ENCODE results near the gene TRAF6. TPM values are rescaled to one million over a fixed set of nuclear protein-coding genes. Genes with fewer than 3 reads are reported as not detected.
"Not testable (repeated sequence)": the region's sequence is repeated elsewhere in the genome, so short reads cannot be mapped to it uniquely, and the experiment has no call there.

The TRAF6 gene
- total RNA-seq = 10 to 100 TPM in 1 of 4 donors, 1 to 10 TPM in 3; 7.8 to 12.2 (median 7.9) TPM

GRCh38 chr11:36509694-36510593, at the start of gene TRAF6:
TSS of gene TRAF6 (minus strand) at chr11:36510272. CDS start at chr11:36501515, 8,757 bp downstream.
- peaks cover 0 to 8% (median 0%) of the 10 kb centered on the region in 3 donors for H3K9me3 ChIP-seq
- H3K4me3 ChIP-seq = peak within 1 kb of the TSS; percentile 68 to 99 (median 94)
- 0% methylated on average over 20 to 29 of the region's 81 CpGs for WGBS, 2 donors
- no peaks in the 10 kb centered on the region for H3K36me3 ChIP-seq
- peak within 1 kb of the TSS; percentile 90 to 99 (median 96) for H3K27ac ChIP-seq
- peaks cover 0 to 41% (median 7%) of the 10 kb centered on the region in 3 donors for H3K4me1 ChIP-seq
- TF ChIP-seq CTCF (IDR thresholded peaks at IDR 0.05) = peak; percentile 86 to 95 (median 90)
- TF ChIP-seq POLR2A (IDR thresholded peaks at IDR 0.05) = peak in 2 of 4 donors; percentile 78 to 90
- H3K27me3 ChIP-seq = no peaks in the 10 kb centered on the region
- peak; percentile 49 for DNase-seq
- intact Hi-C loops (cut with DNase I) = no loop called here

- no peak overlapping the region for H3K4me3 ChIP-seq
- no peaks in the 10 kb centered on the region for H3K9me3 ChIP-seq
- DNase-seq = no peak
- H3K27ac ChIP-seq = no peak overlapping the region
- no peaks in the 10 kb centered on the region for H3K27me3 ChIP-seq
- intact Hi-C loops (cut with DNase I) = no loop called here
- no peaks in the 10 kb centered on the region for H3K36me3 ChIP-seq
- WGBS, 2 donors = 63 to 70% methylated on average over 4 of the region's 4 CpGs
- no peaks in the 10 kb centered on the region for H3K4me1 ChIP-seq
- no peak for TF ChIP-seq CTCF (IDR thresholded peaks at IDR 0.05)
- no peak for TF ChIP-seq POLR2A (IDR thresholded peaks at IDR 0.05)
Measured at GRCh38 chr11:36558571-36559413, 48.7 kb upstream of the TRAF6 start.

- no peak overlapping the region for H3K27ac ChIP-seq
- H3K9me3 ChIP-seq = no peaks in the 10 kb centered on the region
- no peak overlapping the region for H3K4me3 ChIP-seq
- no peak for TF ChIP-seq POLR2A (IDR thresholded peaks at IDR 0.05)
- TF ChIP-seq CTCF (IDR thresholded peaks at IDR 0.05) = no peak
- intact Hi-C loops (cut with DNase I) = no loop called here
- H3K4me1 ChIP-seq = no peaks in the 10 kb centered on the region
- no peaks in the 10 kb centered on the region for H3K36me3 ChIP-seq
- DNase-seq = no peak
- H3K27me3 ChIP-seq = no peaks in the 10 kb centered on the region
Measured at GRCh38 chr11:36557991-36558390, 47.9 kb upstream of the TRAF6 start.

- DNase-seq; H3K4me1 ChIP-seq; H3K9me3 ChIP-seq; H3K27me3 ChIP-seq; H3K36me3 ChIP-seq; intact Hi-C loops (cut with DNase I); H3K4me3 ChIP-seq; H3K27ac ChIP-seq: not testable (repeated sequence)
- 89 to 100% methylated on average over 7 of the region's 17 CpGs for WGBS, 2 donors
Measured at GRCh38 chr11:36557390-36557789, 47.3 kb upstream of the TRAF6 start.

GRCh38 chr11:36550385-36551115, 40.5 kb upstream of the TRAF6 start:
- no peak for DNase-seq
- Histone ChIP-seq H3K27ac (no peak overlapping the region), H3K36me3 (no peaks in the 10 kb centered on the region), H3K4me1 (no peaks in the 10 kb centered on the region), H3K9me3 (no peaks in the 10 kb centered on the region), H3K4me3 (no peak overlapping the region), H3K27me3 (no peaks in the 10 kb centered on the region)
- TF ChIP-seq POLR2A (IDR thresholded peaks at IDR 0.05) (no peak), CTCF (IDR thresholded peaks at IDR 0.05) (no peak)
- 25 to 55% methylated on average over 1 of the region's 1 CpG for WGBS, 2 donors
- intact Hi-C loops (cut with DNase I) = no loop called here
